HCT116 (cell line): Measurements from ENCODE around the gene TMEM38B. TPM values are rescaled to one million over a fixed set of nuclear protein-coding genes. Genes with fewer than 3 reads are reported as not detected.
"Not testable (repeated sequence)": the region's sequence is repeated elsewhere in the genome, so short reads cannot be mapped to it uniquely, and the experiment has no call there.

Source experiments
- ATAC-seq: fragments of 200-7000 bp; cut with Tn5 transposase; 2 replicates; pipeline ENCODE4 v1.9.1; 2020; ENCODE audit warnings: mild to moderate bottlenecking, moderate library complexity
- BruUV-seq: library from RNA; stranded (reverse); fragments of 400-500 nt; replicated peaks from 2 replicates; lab custom pipeline; 2021; lab: Mats Ljungman, UMichigan
- CTCF ChIA-PET: fragments of 300-600 bp; sonication (Branson Sonifier 250); formaldehyde crosslinking; loops from one replicate; lab custom pipeline; 2021; ENCODE audit warnings: antibody characterized with exemption; lab: Charles Lee
- POLR2A ChIA-PET: fragments of 300-600, 350-600 bp; sonication (Branson Sonifier 250); formaldehyde crosslinking; loops from one replicate; lab custom pipeline; 2021; ENCODE audit warnings: antibody characterized with exemption; lab: Charles Lee
- RAD21 ChIA-PET, 2 experiments: fragments of 300-600 bp; sonication (Branson Sonifier 250); formaldehyde crosslinking; loops; one replicate each; lab custom pipeline; 2023; ENCODE audit warnings: low total read pairs in 2 of 2; ENCODE audit not compliant: uncharacterized antibody in 2 of 2, unreplicated experiment in 2 of 2, low non-redundant PET in 1 of 2; lab: Charles Lee
- DNase-seq: peaks from one replicate; pipeline ENCODE4 v3.0.0-alpha.2; 2010; ENCODE audit warnings: low read depth, low spot score
- H2AFZ ChIP-seq: fragments of 200-600 bp; shearing (Covaris generic), sonication (generic); 2 replicates; pipeline ENCODE4 v1.6.1; 2017; ENCODE audit warnings: low read depth, mixed run types, mixed read lengths, antibody characterized with exemption, low read length; ENCODE audit not compliant: poor library complexity, severe bottlenecking
- H3K27ac ChIP-seq: 2 replicates; pipeline ENCODE4 v1.5.1; 2012; ENCODE audit warnings: low read depth, low read length
- H3K27me3 ChIP-seq: fragments of 200-600 bp; sonication (generic); 2 replicates; pipeline ENCODE4 v1.6.1; 2016; ENCODE audit warnings: mixed run types, low read length, mixed read lengths; ENCODE audit not compliant: insufficient read depth
- H3K36me3 ChIP-seq, 2 experiments: fragments of 200-500 bp in 1 of 2; fragments of 200-600 bp in 1 of 2; sonication (Bioruptor generic) in 1 of 2; sonication (generic) in 1 of 2; 2 replicates each; pipeline versions ENCODE4 v1.5.1 to v1.6.1; 2014 to 2016; ENCODE audit warnings: low read length in 2 of 2, inconsistent platforms in 1 of 2, mixed read lengths in 1 of 2, mixed run types in 1 of 2; ENCODE audit not compliant: insufficient read depth in 2 of 2, control insufficient read depth in 1 of 2
- H3K4me1 ChIP-seq, 2 experiments: fragments of 200-600 bp in 1 of 2; sonication (generic) in 1 of 2; 2 replicates each; pipeline versions ENCODE4 v1.5.1 to v1.6.1; 2012 to 2017; ENCODE audit warnings: low read length in 2 of 2, inconsistent platforms in 1 of 2, mild to moderate bottlenecking in 1 of 2, mixed read lengths in 1 of 2, mixed run types in 1 of 2, moderate library complexity in 1 of 2; ENCODE audit not compliant: insufficient read depth in 2 of 2, control insufficient read depth in 1 of 2
- H3K4me2 ChIP-seq: fragments of 200-600 bp; sonication (generic); 2 replicates; pipeline ENCODE4 v1.6.1; 2017; ENCODE audit warnings: mixed run types, low read length, mixed read lengths
- H3K4me3 ChIP-seq, 2 experiments: fragments of 200-600 bp in 1 of 2; sonication (generic) in 1 of 2; replicated peaks in 1 of 2; 2 replicates each; pipeline ENCODE4 v1.5.1; 2011 to 2016; ENCODE audit warnings: low read length in 2 of 2, control low read depth in 1 of 2, low read depth in 1 of 2, mild to moderate bottlenecking in 1 of 2, mixed read lengths in 1 of 2, mixed run types in 1 of 2
- H3K79me2 ChIP-seq: fragments of 200-600 bp; sonication (generic); 2 replicates; pipeline ENCODE4 v1.6.1; 2017; ENCODE audit warnings: mild to moderate bottlenecking, mixed run types, low read length, moderate library complexity, mixed read lengths; ENCODE audit not compliant: insufficient read depth
- H3K9ac ChIP-seq: fragments of 200-600 bp; sonication (generic); 2 replicates; pipeline ENCODE4 v1.6.1; 2016; ENCODE audit warnings: low read length, mixed read lengths
- H3K9me2 ChIP-seq: fragments of 200-600 bp; sonication (generic), shearing (Covaris generic); 2 replicates; pipeline ENCODE4 v1.6.1; 2017; ENCODE audit warnings: mixed run types, mild to moderate bottlenecking, moderate library complexity; ENCODE audit not compliant: insufficient read depth
- H3K9me3 ChIP-seq, 2 experiments: fragments of 200-500 bp in 1 of 2; fragments of 200-600 bp in 1 of 2; sonication (Bioruptor generic) in 1 of 2; sonication (generic) in 1 of 2; 2 replicates each; pipeline ENCODE4 v1.6.1; 2014 to 2017; ENCODE audit warnings: low read length in 2 of 2, mixed read lengths in 2 of 2, inconsistent platforms in 1 of 2, low read depth in 1 of 2, mild to moderate bottlenecking in 1 of 2, mixed run types in 1 of 2, moderate library complexity in 1 of 2; ENCODE audit not compliant: control insufficient read depth in 1 of 2, insufficient read depth in 1 of 2
- H4K20me1 ChIP-seq: fragments of 200-600 bp; sonication (generic), shearing (Covaris generic); 2 replicates; pipeline ENCODE4 v1.6.1; 2017; ENCODE audit warnings: mixed run types, mild to moderate bottlenecking, moderate library complexity; ENCODE audit not compliant: insufficient read depth
- CBX3 ChIP-seq: IDR thresholded peaks from 2 replicates; pipeline ENCODE4 v1.6.1; 2012; ENCODE audit warnings: low read depth
- CEBPB ChIP-seq: IDR thresholded peaks from 2 replicates; pipeline ENCODE4 v1.6.1; 2012; ENCODE audit warnings: low read depth
- EGR1 ChIP-seq: IDR thresholded peaks from 2 replicates; pipeline ENCODE4 v1.6.1; 2012; ENCODE audit warnings: low read depth
- FOSL1 ChIP-seq: IDR thresholded peaks from 2 replicates; pipeline ENCODE4 v1.6.1; 2012; ENCODE audit warnings: low read depth
- POLR2A ChIP-seq: IDR thresholded peaks from 2 replicates; pipeline ENCODE4 v1.7.0; 2011; ENCODE audit warnings: borderline replicate concordance; ENCODE audit not compliant: insufficient read depth, insufficient read length; ENCODE audit errors: extremely low read depth
- POLR2AphosphoS5 ChIP-seq: IDR thresholded peaks from 2 replicates; pipeline ENCODE4 v1.6.1; 2011; ENCODE audit warnings: mild to moderate bottlenecking, low read depth, low read length, moderate library complexity
- RAD21 ChIP-seq: IDR thresholded peaks from 2 replicates; pipeline ENCODE4 v1.6.1; 2012; ENCODE audit warnings: low read depth, mild to moderate bottlenecking
- SP1 ChIP-seq: IDR thresholded peaks from 2 replicates; pipeline ENCODE4 v1.6.1; 2012; ENCODE audit warnings: low read depth
- TCF7L2 ChIP-seq: IDR thresholded peaks from 2 replicates; pipeline ENCODE4 v1.7.0; 2011; ENCODE audit warnings: borderline replicate concordance, inconsistent platforms; ENCODE audit not compliant: insufficient read depth, insufficient read length; ENCODE audit errors: extremely low read depth
- intact Hi-C: fragments of 100-400 bp; cut with micrococcal nuclease; formaldehyde crosslinking; loops from 2 replicates; pipeline ENCODE4 v1.10.0; 2022
- total RNA-seq: library from RNA; stranded (reverse); gene quantifications from one replicate; pipeline ENCODE4 v1.2.1, GENCODE V29; 2021; ENCODE audit not compliant: unreplicated experiment
- TF ChIP-seq, protein P1 (sequence below): IDR thresholded peaks from 2 replicates; pipeline ENCODE4 v1.6.1; 2012

The TMEM38B gene
- total RNA-seq, 1 experiment from 2014 or later = 24.5 TPM

DNA sequence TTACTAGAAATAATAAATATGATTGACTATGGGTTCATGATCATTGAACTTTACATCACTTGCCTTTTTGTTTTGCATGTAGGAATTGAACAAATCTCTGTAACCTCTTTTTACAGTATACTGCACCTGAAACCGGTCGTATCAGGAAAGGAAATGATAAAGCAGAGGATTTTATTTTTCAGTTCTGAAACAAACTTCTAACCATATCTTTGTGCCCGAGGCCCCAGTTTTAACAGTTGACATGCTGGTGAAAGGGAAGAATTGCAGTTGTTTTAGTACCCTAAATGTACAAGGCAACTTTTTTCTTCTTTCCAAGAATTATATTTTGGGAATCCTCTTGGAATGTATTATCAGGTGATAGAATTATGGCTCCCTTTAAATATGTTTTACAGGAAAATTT is 27.8 kb downstream of the TMEM38B start:
- no peak overlapping the region for H3K27ac ChIP-seq
- H3K36me3 ChIP-seq = no peaks in the 10 kb centered on the region
- H2AFZ ChIP-seq = no peak overlapping the region
- intact Hi-C loops = no loop called here
- no peak overlapping the region for H3K9ac ChIP-seq
- CTCF ChIA-PET = no interaction called here
- no peak overlapping the region for H3K4me3 ChIP-seq
- no peaks in the 10 kb centered on the region for H3K9me2 ChIP-seq
- H3K79me2 ChIP-seq = no peaks in the 10 kb centered on the region
- POLR2A ChIA-PET = no interaction called here
- no peaks in the 10 kb centered on the region for H3K27me3 ChIP-seq
- H3K4me2 ChIP-seq = no peak overlapping the region
- TF ChIP-seq FOSL1 (no peak), POLR2A (no peak)
- RAD21 ChIA-PET = no interaction called here
- no peaks in the 10 kb centered on the region for H3K4me1 ChIP-seq
- no peaks in the 10 kb centered on the region for H3K9me3 ChIP-seq
- ATAC-seq (no peak), DNase-seq (no peak)
- H4K20me1 ChIP-seq = no peaks in the 10 kb centered on the region
- BruUV-seq = no TSS peak

DNA sequence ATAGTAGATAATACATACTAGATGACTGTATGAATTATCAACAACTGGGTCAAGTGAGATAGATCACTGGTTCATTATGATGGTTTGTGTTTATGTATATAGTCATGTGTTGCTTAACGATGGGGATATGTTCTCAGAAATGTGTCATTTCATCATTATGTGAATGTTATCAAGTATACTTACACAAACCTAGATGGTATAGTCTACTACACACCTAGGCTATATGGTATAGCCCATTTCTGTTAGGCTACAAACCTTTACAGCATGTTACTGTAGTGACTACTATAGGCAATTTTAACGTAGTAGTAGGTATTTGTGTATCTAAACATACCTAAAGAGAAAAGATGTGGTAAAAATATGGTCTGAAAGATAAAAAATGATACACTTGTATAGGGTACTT is 31.0 kb downstream of the TMEM38B start:
- ChIA-PET POLR2A (no interaction called here), CTCF (no interaction called here), RAD21 (no interaction called here)
- Histone ChIP-seq H3K27ac (no peak overlapping the region), H3K27me3 (no peaks in the 10 kb centered on the region), H3K4me3 (no peak overlapping the region), H3K9ac (no peak overlapping the region), H4K20me1 (no peaks in the 10 kb centered on the region), H3K4me2 (no peak overlapping the region), H3K9me2 (no peaks in the 10 kb centered on the region), H2AFZ (no peak overlapping the region), H3K36me3 (no peaks in the 10 kb centered on the region), H3K79me2 (no peaks in the 10 kb centered on the region), H3K9me3 (no peaks in the 10 kb centered on the region), H3K4me1 (no peaks in the 10 kb centered on the region)
- ATAC-seq (no peak), DNase-seq (no peak)
- BruUV-seq = no TSS peak
- intact Hi-C loops = no loop called here
- no peak for TF ChIP-seq POLR2A
- TF ChIP-seq TCF7L2 = no peak
- no peak for TF ChIP-seq SP1
- no peak for TF ChIP-seq RAD21
- no peak for TF ChIP-seq CEBPB
- TF ChIP-seq EGR1 = no peak
- TF ChIP-seq POLR2AphosphoS5 = no peak
- no peak for TF ChIP-seq CBX3
- TF ChIP-seq, protein P1, sequence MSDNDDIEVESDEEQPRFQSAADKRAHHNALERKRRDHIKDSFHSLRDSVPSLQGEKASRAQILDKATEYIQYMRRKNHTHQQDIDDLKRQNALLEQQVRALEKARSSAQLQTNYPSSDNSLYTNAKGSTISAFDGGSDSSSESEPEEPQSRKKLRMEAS = no peak

DNA sequence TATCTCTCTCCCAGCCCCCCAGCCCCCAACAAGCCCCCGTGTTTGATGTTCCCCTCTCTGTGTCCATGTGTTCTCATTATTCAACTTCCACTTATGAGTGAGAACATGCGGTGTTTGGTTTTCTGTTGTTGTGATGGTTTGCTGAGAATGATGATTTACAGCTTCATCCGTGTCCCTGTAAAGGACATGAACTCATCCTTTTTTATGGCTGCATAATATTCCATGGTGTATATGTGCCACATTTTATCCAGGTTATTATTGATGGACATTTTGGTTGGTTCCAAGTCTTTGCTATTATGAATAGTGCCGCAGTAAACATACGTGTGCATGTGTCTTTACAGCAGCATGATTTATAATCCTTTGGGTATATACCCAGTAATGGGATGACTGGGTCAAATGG is 33.9 kb downstream of the TMEM38B start:
- H3K4me3 ChIP-seq, DNase-seq, H3K9me3 ChIP-seq, H3K9ac ChIP-seq, H3K27me3 ChIP-seq, CTCF ChIA-PET, POLR2A ChIA-PET, H2AFZ ChIP-seq, H4K20me1 ChIP-seq, H3K79me2 ChIP-seq, H3K4me2 ChIP-seq, H3K4me1 ChIP-seq, BruUV-seq, H3K36me3 ChIP-seq, intact Hi-C loops, RAD21 ChIA-PET, H3K9me2 ChIP-seq, ATAC-seq, H3K27ac ChIP-seq: not testable (repeated sequence)

DNA sequence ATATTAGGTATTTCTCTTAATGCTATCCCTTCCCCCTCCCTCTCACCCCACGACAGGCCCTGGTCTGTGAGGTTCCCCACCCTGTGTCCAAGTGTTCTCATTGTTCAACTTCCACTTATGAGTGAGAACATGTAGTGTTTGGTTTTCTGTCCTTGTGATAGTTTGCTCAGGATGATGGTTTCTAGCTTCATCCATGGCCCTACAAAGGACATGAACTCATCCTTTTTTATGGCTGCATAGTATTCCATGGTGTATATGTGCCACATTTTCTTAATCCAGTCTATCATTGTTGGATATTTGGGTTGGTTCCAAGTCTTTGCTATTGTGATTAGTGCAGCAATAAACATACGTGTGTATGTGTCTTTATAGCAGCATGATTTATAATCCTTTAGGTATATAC is 37.1 kb downstream of the TMEM38B start:
- H3K9me2 ChIP-seq, POLR2A ChIA-PET, H2AFZ ChIP-seq, H3K9ac ChIP-seq, H3K27me3 ChIP-seq, intact Hi-C loops, H4K20me1 ChIP-seq, H3K4me2 ChIP-seq, CTCF ChIA-PET, H3K27ac ChIP-seq, H3K4me1 ChIP-seq, H3K36me3 ChIP-seq, H3K79me2 ChIP-seq, ATAC-seq, DNase-seq, H3K4me3 ChIP-seq, H3K9me3 ChIP-seq, RAD21 ChIA-PET, BruUV-seq: not testable (repeated sequence)
